Endometrium (tissue), 2 donors: Measurements from ENCODE around the gene LRRC8E.

Experiments used
- FAIRE-seq: peaks from 2 replicates; lab custom pipeline; 2012; peaks lifted over from hg19 to GRCh38; lab: Jason Lieb, UNC
- donor health status: control.
- donor health status: control.

Gene LRRC8E

GRCh38 chr19:7888145-7888825 is at the start of gene LRRC8E:
Gene LRRC8E (plus strand): TSS chr19:7888510. CDS start chr19:7895604, 7,094 bp downstream.
- FAIRE-seq: no peak

- FAIRE-seq: no peak
Observed at GRCh38 chr19:7839476-7839875, 48.8 kb upstream of the LRRC8E start.

- no peak for FAIRE-seq
Observed at GRCh38 chr19:7840629-7841028, 47.7 kb upstream of the LRRC8E start.

- FAIRE-seq: no peak
Observed at GRCh38 chr19:7841751-7842660, 46.3 kb upstream of the LRRC8E start.

GRCh38 chr19:7842661-7843294 is 45.5 kb upstream of the LRRC8E start:
- FAIRE-seq: no peak

- no peak for FAIRE-seq
Observed at GRCh38 chr19:7843521-7843920, 44.8 kb upstream of the LRRC8E start.

- FAIRE-seq: no peak
Observed at GRCh38 chr19:7844405-7844804, 43.9 kb upstream of the LRRC8E start.

GRCh38 chr19:7844951-7845350 is 43.4 kb upstream of the LRRC8E start:
- FAIRE-seq: no peak

- FAIRE-seq: no peak
Observed at GRCh38 chr19:7845390-7846154, 42.7 kb upstream of the LRRC8E start.

GRCh38 chr19:7846155-7846646 is 42.1 kb upstream of the LRRC8E start:
- no peak for FAIRE-seq

- FAIRE-seq: no peak
Observed at GRCh38 chr19:7847664-7848063, 40.6 kb upstream of the LRRC8E start.

- no peak for FAIRE-seq
Observed at GRCh38 chr19:7848779-7849457, 39.4 kb upstream of the LRRC8E start.

GRCh38 chr19:7849631-7849999 is 38.7 kb upstream of the LRRC8E start:
- FAIRE-seq: no peak

GRCh38 chr19:7850000-7850813 is 38.1 kb upstream of the LRRC8E start:
- no peak for FAIRE-seq

- FAIRE-seq: no peak
Observed at GRCh38 chr19:7850945-7851622, 37.2 kb upstream of the LRRC8E start.

GRCh38 chr19:7851623-7852500 is 36.4 kb upstream of the LRRC8E start:
- no peak for FAIRE-seq

- FAIRE-seq: no peak
Observed at GRCh38 chr19:7852851-7853769, 35.2 kb upstream of the LRRC8E start.

- no peak for FAIRE-seq
Observed at GRCh38 chr19:7853770-7854128, 34.6 kb upstream of the LRRC8E start.
